Inflammatory macrophage treated with lipopolysaccharide for 1 hour (primary cell): Measurements from ENCODE around the gene HMCN2.

Experiments
- DNase-seq, 2 donors: peaks; one replicate each; pipeline ENCODE4 v3.0.0-alpha.2; 2020 to 2022

HMCN2 gene

GRCh38 chr9:130477564-130477963 lies 212.0 kb downstream of the HMCN2 start:
- DNase-seq: no peak

- no peak for DNase-seq
Observed at GRCh38 chr9:130478152-130478551, 212.6 kb downstream of the HMCN2 start.

GRCh38 chr9:130478736-130479575 lies 213.4 kb downstream of the HMCN2 start:
- no peak for DNase-seq

GRCh38 chr9:130479587-130479986 lies 214.0 kb downstream of the HMCN2 start:
- no peak for DNase-seq

GRCh38 chr9:130480673-130481072 lies 215.1 kb downstream of the HMCN2 start:
- no peak for DNase-seq

- DNase-seq: no peak
Observed at GRCh38 chr9:130482463-130482862, 216.9 kb downstream of the HMCN2 start.

GRCh38 chr9:130483371-130483971 lies 217.9 kb downstream of the HMCN2 start:
- DNase-seq: no peak
